Measurements from ENCODE around the gene ESR2. TPM values are rescaled to one million over a fixed set of nuclear protein-coding genes. Genes with fewer than 3 reads are reported as not detected.

Gene ESR2
- total RNA-seq, 3 donors from 2014 or later: 0.98 to 2.2 (median 1.5) TPM

GRCh38 chr14:64233531-64234190 lies 60.5 kb downstream of the ESR2 start:
- H3K36me3 ChIP-seq: no peaks in the 10 kb centered on the region
- no peaks in the 10 kb centered on the region for H3K9me3 ChIP-seq
- no peaks in the 10 kb centered on the region for H3K27me3 ChIP-seq
- intact Hi-C loops (cut with DNase I; ENCODE audit: low total_unique reads): no loop called here
- no peak overlapping the region for H3K27ac ChIP-seq
- DNase-seq (ENCODE audit: low spot score in 2 of 2): no peak
- H3K4me1 ChIP-seq: no peaks in the 10 kb centered on the region
- no peak overlapping the region for H3K4me3 ChIP-seq
- TF ChIP-seq POLR2AphosphoS5 (IDR thresholded peaks at IDR 0.05) (no peak), POLR2A (IDR thresholded peaks at IDR 0.05) (no peak), CTCF (IDR thresholded peaks at IDR 0.05) (no peak)

- Histone ChIP-seq H3K9me3 (no peaks in the 10 kb centered on the region), H3K36me3 (no peaks in the 10 kb centered on the region), H3K27me3 (no peaks in the 10 kb centered on the region), H3K4me3 (no peak overlapping the region), H3K27ac (no peak overlapping the region), H3K4me1 (no peaks in the 10 kb centered on the region)
- TF ChIP-seq POLR2A (IDR thresholded peaks at IDR 0.05): no peak
- no peak for TF ChIP-seq POLR2AphosphoS5 (IDR thresholded peaks at IDR 0.05)
- no peak for TF ChIP-seq CTCF (IDR thresholded peaks at IDR 0.05)
- no peak for DNase-seq (ENCODE audit: low spot score in 2 of 2)
- intact Hi-C loops (cut with DNase I; ENCODE audit: low total_unique reads): no loop called here
Measured at GRCh38 chr14:64232944-64233343, 61.2 kb downstream of the ESR2 start.

- TF ChIP-seq CTCF (IDR thresholded peaks at IDR 0.05) (no peak), POLR2AphosphoS5 (IDR thresholded peaks at IDR 0.05) (no peak), POLR2A (IDR thresholded peaks at IDR 0.05) (no peak)
- H3K4me3 ChIP-seq: no peak overlapping the region
- no peaks in the 10 kb centered on the region for H3K36me3 ChIP-seq
- H3K27me3 ChIP-seq: no peaks in the 10 kb centered on the region
- no peaks in the 10 kb centered on the region for H3K4me1 ChIP-seq
- no peaks in the 10 kb centered on the region for H3K9me3 ChIP-seq
- no peak overlapping the region for H3K27ac ChIP-seq
- intact Hi-C loops (cut with DNase I; ENCODE audit: low total_unique reads): no loop called here
- no peak for DNase-seq (ENCODE audit: low spot score in 2 of 2)
Measured at GRCh38 chr14:64232095-64232838, 61.9 kb downstream of the ESR2 start.

GRCh38 chr14:64229489-64229888 lies 64.7 kb downstream of the ESR2 start:
- no peak overlapping the region for H3K27ac ChIP-seq
- no peaks in the 10 kb centered on the region for H3K36me3 ChIP-seq
- H3K4me3 ChIP-seq: no peak overlapping the region
- TF ChIP-seq POLR2AphosphoS5 (IDR thresholded peaks at IDR 0.05): no peak
- no peak for TF ChIP-seq POLR2A (IDR thresholded peaks at IDR 0.05)
- no peak for TF ChIP-seq CTCF (IDR thresholded peaks at IDR 0.05)
- H3K4me1 ChIP-seq: no peaks in the 10 kb centered on the region
- H3K9me3 ChIP-seq: no peaks in the 10 kb centered on the region
- no peaks in the 10 kb centered on the region for H3K27me3 ChIP-seq
- intact Hi-C loops (cut with DNase I; ENCODE audit: low total_unique reads): no loop called here
- DNase-seq (ENCODE audit: low spot score in 2 of 2): no peak

GRCh38 chr14:64227856-64228255 lies 66.3 kb downstream of the ESR2 start:
- H3K27ac ChIP-seq: no peak overlapping the region
- no peaks in the 10 kb centered on the region for H3K27me3 ChIP-seq
- no peaks in the 10 kb centered on the region for H3K36me3 ChIP-seq
- H3K4me1 ChIP-seq: no peaks in the 10 kb centered on the region
- H3K4me3 ChIP-seq: no peak overlapping the region
- DNase-seq (ENCODE audit: low spot score in 2 of 2): no peak
- H3K9me3 ChIP-seq: no peaks in the 10 kb centered on the region
- intact Hi-C loops (cut with DNase I; ENCODE audit: low total_unique reads): no loop called here
- TF ChIP-seq CTCF (IDR thresholded peaks at IDR 0.05) (no peak), POLR2AphosphoS5 (IDR thresholded peaks at IDR 0.05) (no peak), POLR2A (IDR thresholded peaks at IDR 0.05) (no peak)

Data from breast epithelium (tissue), 4 donors.